Lung (tissue), 12 donors: ENCODE data around the gene LRP1B. TPM values are rescaled to one million over a fixed set of nuclear protein-coding genes. Genes with fewer than 3 reads are reported as not detected.
"Not testable (repeated sequence)": the region's sequence is repeated elsewhere in the genome, so short reads cannot be mapped to it uniquely, and the experiment has no call there.

Experiments used
- ATAC-seq: fragments of 200-7000 bp; cut with Tn5 transposase; one replicate; pipeline ENCODE4 v1.9.1; 2020; ENCODE audit warnings: moderate number of reproducible peaks; ENCODE audit not compliant: insufficient read depth, low FRiP score
- DNase-seq, 3 donors: peaks; one replicate each; pipeline ENCODE4 v3.0.0-alpha.2; 2013 to 2017
- H3K27ac ChIP-seq, 2 donors: one replicate each; pipeline ENCODE4 v1.5.1; 2013; ENCODE audit warnings: mild to moderate bottlenecking in 2 of 2, moderate library complexity in 2 of 2, control low read depth in 1 of 2, inconsistent platforms in 1 of 2, low read depth in 1 of 2, low read length in 1 of 2
- H3K27me3 ChIP-seq, 3 donors: one replicate each; pipeline ENCODE4 v1.5.1; 2013; ENCODE audit warnings: low read length in 2 of 3; ENCODE audit not compliant: control insufficient read depth in 3 of 3, insufficient read depth in 3 of 3
- H3K36me3 ChIP-seq, 4 donors: one replicate each; pipeline ENCODE4 v1.5.1; 2013; ENCODE audit warnings: low read length in 4 of 4, mild to moderate bottlenecking in 1 of 4, moderate library complexity in 1 of 4; ENCODE audit not compliant: control insufficient read depth in 4 of 4, insufficient read depth in 4 of 4
- H3K4me1 ChIP-seq, 5 donors: one replicate each; pipeline ENCODE4 v1.5.1; 2013; ENCODE audit warnings: low read length in 5 of 5, mild to moderate bottlenecking in 2 of 5, moderate library complexity in 1 of 5; ENCODE audit not compliant: control insufficient read depth in 5 of 5, insufficient read depth in 5 of 5
- H3K4me3 ChIP-seq: one replicate; pipeline ENCODE4 v1.5.1; 2013; ENCODE audit warnings: mild to moderate bottlenecking, control low read depth, moderate library complexity
- H3K9ac ChIP-seq, 2 donors: one replicate each; pipeline ENCODE4 v1.5.1; 2013; ENCODE audit warnings: low read length in 2 of 2, control low read depth in 1 of 2; ENCODE audit not compliant: insufficient read depth in 1 of 2
- H3K9me3 ChIP-seq, 4 donors: one replicate each; pipeline ENCODE4 v1.5.1; 2013; ENCODE audit warnings: low read length in 3 of 4, mild to moderate bottlenecking in 1 of 4, moderate library complexity in 1 of 4; ENCODE audit not compliant: control insufficient read depth in 4 of 4, insufficient read depth in 3 of 4
- WGBS, 2 donors: extraction: QIAGEN DNeasy Blood & Tissue Kit; methylation state at CpG; one replicate each; pipeline ENCODE4 v1.1.7; 2013; 5-methylcytosine and 5-hydroxymethylcytosine counted together
- polyA plus RNA-seq, 2 donors: library from polyadenylated mRNA; stranded (reverse); fragments of 200-250 nt; gene quantifications; one replicate each; pipeline ENCODE4 v1.2.1, GENCODE V29; 2013
- total RNA-seq, 2 donors: library from RNA; depleted of rRNA in 1 of 2; stranded (reverse); fragments of >200 nt in 1 of 2; gene quantifications; one replicate each; pipeline ENCODE4 v1.2.1, GENCODE V29; 2014 to 2021
- TF ChIP-seq, protein P1 (sequence below): IDR thresholded peaks from 2 replicates; pipeline ENCODE4 v1.5.1; 2012; ENCODE audit warnings: mild to moderate bottlenecking; ENCODE audit errors: control extremely low read depth, extremely low read depth
- donor health status: control.
- donor health status: control.
- donor health status: Bipolar disorder and iron deficiency.
- donor health status: healthy.
- donor health status: DM: yes; HTN: yes; CAD: no.

LRP1B gene
- total and polyA plus RNA-seq, 4 donors, result 0.01 to 6.5 (median 0.16) TPM

DNA sequence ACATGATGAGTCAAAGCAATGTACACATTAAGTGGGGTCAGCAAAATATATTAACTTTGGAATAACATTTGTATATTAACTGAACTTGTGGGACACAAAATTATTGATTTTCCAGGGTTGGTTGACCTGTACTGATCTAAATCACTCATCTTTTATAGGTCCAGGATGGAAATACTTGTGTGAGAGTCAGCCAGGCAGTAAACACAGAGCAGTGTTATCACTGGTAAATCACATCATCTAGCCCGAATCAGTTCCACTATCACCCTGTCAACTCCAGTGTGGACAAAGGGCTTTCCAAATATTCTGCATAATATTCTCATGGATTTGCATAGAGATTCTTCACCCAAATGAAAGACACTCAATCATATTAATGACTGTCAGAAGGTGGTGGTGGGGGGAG, 295.7 kb downstream of the LRP1B start:
- DNase-seq (no peak), ATAC-seq (no peak)
- Histone ChIP-seq H3K9me3 (no peaks in the 10 kb centered on the region), H3K9ac (no peak overlapping the region), H3K27ac (no peak overlapping the region), H3K4me3 (no peak overlapping the region), H3K36me3 (no peaks in the 10 kb centered on the region), H3K27me3 (no peaks in the 10 kb centered on the region), H3K4me1 (no peaks in the 10 kb centered on the region)
- TF ChIP-seq, protein P1, sequence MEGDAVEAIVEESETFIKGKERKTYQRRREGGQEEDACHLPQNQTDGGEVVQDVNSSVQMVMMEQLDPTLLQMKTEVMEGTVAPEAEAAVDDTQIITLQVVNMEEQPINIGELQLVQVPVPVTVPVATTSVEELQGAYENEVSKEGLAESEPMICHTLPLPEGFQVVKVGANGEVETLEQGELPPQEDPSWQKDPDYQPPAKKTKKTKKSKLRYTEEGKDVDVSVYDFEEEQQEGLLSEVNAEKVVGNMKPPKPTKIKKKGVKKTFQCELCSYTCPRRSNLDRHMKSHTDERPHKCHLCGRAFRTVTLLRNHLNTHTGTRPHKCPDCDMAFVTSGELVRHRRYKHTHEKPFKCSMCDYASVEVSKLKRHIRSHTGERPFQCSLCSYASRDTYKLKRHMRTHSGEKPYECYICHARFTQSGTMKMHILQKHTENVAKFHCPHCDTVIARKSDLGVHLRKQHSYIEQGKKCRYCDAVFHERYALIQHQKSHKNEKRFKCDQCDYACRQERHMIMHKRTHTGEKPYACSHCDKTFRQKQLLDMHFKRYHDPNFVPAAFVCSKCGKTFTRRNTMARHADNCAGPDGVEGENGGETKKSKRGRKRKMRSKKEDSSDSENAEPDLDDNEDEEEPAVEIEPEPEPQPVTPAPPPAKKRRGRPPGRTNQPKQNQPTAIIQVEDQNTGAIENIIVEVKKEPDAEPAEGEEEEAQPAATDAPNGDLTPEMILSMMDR, result no peak
- WGBS, 2 donors, result 78 to 79% methylated on average over 1 of the region's 1 CpG

DNA sequence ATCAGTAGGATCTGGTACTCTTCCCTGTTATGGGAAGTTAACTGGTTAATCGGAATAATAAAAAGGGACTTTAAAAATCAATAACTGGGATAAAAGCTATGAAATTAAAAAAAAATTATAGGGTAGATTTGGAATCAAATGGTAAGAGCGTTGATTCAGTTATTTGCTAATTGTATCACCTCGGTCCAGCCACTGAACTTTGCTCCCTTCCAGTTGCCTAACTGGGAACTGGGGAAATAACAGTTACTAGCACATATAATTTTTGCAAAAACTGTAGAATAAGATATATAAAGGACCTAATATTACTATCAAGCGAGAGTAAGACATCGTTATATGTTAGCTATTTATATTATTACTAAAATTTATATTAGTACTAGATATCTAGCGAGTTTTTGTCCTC, 302.1 kb downstream of the LRP1B start:
- Histone ChIP-seq H3K9me3 (no peaks in the 10 kb centered on the region), H3K27me3 (no peaks in the 10 kb centered on the region), H3K4me3 (no peak overlapping the region), H3K9ac (no peak overlapping the region), H3K27ac (no peak overlapping the region), H3K36me3 (no peaks in the 10 kb centered on the region), H3K4me1 (no peaks in the 10 kb centered on the region)
- DNase-seq (no peak), ATAC-seq (no peak)
- TF ChIP-seq, protein P1, result no peak
- WGBS, 2 donors, result 89 to 90% methylated on average over 6 of the region's 6 CpGs

DNA sequence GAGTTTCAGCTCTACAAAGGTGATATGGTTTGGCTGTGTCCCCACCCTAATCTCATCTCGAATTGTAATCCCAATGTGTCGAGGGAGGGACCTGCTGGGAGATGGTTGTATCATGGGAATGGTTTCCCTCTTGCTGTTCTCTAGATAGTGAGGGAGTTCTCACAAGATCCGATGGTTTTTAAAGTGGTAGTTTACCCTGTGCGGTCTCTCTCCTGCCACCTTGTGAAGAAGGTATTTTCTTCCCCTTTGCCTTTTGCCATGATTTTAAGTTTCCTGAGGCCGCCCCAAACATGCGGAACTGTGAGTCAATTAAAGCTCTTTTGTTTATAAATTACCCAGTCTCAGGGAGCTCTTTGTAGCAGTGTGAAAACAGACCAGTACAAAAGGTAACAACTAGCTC, 306.0 kb downstream of the LRP1B start:
- Histone ChIP-seq H3K9me3 (no peaks in the 10 kb centered on the region), H3K9ac (no peak overlapping the region), H3K4me1 (no peaks in the 10 kb centered on the region), H3K27ac (no peak overlapping the region), H3K36me3 (no peaks in the 10 kb centered on the region), H3K27me3 (no peaks in the 10 kb centered on the region), H3K4me3 (no peak overlapping the region)
- 84 to 88% methylated on average over 6 of the region's 6 CpGs for WGBS, 2 donors
- TF ChIP-seq, protein P1, result no peak
- no peak for ATAC-seq
- DNase-seq, result no peak

DNA sequence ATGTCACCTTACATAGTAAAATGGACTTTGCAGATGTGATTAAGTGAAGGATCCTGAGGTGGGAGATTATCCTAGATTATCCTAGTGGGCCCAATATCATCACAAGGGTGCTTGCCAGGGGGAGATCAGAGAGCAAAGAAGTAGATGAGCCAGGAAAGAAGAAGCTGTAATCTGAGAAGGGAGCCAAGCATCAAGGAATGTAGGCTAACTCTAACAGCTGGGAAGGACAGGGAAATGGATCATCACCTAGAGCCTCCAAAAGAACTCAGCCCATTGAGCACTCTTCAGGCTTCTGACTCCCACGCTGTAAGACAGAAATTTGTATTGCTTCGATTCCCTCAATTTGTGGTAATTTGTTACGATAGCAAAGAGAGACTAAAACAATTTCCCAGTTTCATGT, 309.9 kb downstream of the LRP1B start:
- Histone ChIP-seq H3K9ac (no peak overlapping the region), H3K27me3 (no peaks in the 10 kb centered on the region), H3K4me3 (no peak overlapping the region), H3K27ac (no peak overlapping the region), H3K4me1 (no peaks in the 10 kb centered on the region), H3K36me3 (no peaks in the 10 kb centered on the region), H3K9me3 (no peaks in the 10 kb centered on the region)
- WGBS, 2 donors, result 86 to 89% methylated on average over 3 of the region's 3 CpGs
- ATAC-seq (no peak), DNase-seq (no peak)
- TF ChIP-seq, protein P1, result no peak

DNA sequence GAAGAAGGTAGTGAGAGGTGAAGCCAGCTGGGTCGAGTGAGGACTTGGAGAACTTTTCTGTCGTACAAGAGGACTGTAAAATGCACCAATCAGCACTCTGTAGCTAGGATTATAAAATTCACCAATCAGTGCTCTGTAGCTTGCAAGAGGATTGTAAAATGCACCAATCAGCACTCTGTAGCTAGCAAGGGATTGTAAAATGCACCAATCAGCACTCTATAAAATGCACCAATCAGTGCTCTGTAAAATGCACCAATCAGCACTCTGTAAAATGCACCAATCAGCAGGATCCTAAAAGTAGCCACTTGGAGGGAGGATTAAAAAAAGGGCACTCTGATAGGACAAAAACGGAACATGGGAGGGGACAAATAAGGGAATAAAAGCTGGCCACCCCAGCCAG, 315.5 kb downstream of the LRP1B start:
- WGBS, 2 donors, result 71 to 75% methylated on average over 3 of the region's 3 CpGs
- not testable (repeated sequence) for H3K9me3 ChIP-seq, ATAC-seq, H3K27ac ChIP-seq, DNase-seq, H3K4me1 ChIP-seq, H3K36me3 ChIP-seq, H3K27me3 ChIP-seq, H3K4me3 ChIP-seq, H3K9ac ChIP-seq
